Forelimb muscle (tissue), 1 donor: Measurements from ENCODE around the gene ENGASE. TPM values are rescaled to one million over a fixed set of nuclear protein-coding genes. Genes with fewer than 3 reads are reported as not detected.

Experiments used
- DNase-seq: peaks from one replicate; pipeline ENCODE4 v3.0.0-alpha.2; 2013; ENCODE audit warnings: low read depth
- polyA plus RNA-seq: library from polyadenylated mRNA; unstranded; fragments of 120-200 nt; gene quantifications from one replicate; pipeline ENCODE4 v1.2.1, GENCODE V29; 2013; ENCODE audit not compliant: insufficient read length

The ENGASE gene
- polyA plus RNA-seq, 1 donor, result 17.9 TPM

DNA sequence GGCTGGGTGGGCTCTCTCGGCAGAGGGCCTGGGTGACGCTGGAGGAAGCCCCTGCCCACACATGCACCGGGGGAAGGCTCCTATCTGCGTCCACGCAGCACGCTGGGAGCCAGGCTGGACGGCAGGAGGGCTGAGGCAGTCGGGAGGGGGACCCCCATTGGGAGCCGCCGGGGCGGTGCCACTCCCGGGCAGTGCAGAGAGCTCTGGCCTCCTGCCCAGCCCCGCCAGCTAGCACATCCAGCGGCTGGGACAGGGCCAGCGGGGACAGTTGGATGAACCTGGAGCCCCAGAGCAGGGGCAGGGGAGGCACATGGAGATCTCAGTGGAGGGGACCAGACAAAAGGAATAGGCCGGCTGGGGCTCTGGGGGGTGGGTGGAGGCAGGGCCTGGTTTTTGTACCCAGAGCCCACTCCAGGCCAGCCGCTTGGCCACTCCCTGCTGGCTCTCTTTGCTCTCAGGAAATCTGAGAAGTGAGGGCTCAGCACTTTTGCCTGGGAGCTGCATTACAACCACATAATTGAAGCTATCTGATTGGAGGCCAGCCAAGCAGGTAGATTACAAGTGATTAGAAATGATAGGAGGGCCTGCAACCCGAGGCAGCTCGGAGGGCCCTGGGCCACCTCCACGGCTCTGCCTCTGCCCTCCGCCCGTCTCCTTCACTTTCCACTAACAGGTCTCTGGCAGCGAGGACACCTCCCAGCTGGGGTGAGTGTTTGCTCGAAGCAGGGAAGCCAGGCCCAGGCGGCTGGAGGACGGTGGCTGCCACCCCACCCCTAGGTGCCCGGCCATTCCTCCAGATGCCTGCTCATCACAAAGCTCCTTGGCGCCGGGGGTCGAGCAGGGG lies 40.1 kb downstream of the ENGASE start:
- no peak for DNase-seq

DNA sequence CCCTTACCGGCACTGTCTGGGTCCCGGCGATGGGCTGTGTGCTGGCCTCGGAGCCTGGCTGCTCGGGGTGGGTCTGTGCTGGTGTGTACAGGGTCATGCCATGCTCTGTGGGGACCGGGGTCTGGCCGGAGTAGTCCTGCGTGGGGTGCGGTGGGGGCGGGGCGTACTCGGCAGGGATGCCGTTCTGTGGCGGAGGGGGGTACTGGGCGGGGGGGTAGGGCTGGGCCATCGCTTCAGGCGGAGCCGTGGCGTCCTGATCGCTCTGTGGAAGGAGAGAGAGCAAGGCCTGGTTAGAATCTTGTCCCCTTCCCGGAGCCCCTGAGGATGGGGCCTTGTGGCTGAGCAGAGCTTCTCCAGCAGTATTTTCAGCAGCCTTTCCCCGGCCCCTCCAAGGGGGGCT lies 40.9 kb downstream of the ENGASE start:
- DNase-seq, result no peak

DNA sequence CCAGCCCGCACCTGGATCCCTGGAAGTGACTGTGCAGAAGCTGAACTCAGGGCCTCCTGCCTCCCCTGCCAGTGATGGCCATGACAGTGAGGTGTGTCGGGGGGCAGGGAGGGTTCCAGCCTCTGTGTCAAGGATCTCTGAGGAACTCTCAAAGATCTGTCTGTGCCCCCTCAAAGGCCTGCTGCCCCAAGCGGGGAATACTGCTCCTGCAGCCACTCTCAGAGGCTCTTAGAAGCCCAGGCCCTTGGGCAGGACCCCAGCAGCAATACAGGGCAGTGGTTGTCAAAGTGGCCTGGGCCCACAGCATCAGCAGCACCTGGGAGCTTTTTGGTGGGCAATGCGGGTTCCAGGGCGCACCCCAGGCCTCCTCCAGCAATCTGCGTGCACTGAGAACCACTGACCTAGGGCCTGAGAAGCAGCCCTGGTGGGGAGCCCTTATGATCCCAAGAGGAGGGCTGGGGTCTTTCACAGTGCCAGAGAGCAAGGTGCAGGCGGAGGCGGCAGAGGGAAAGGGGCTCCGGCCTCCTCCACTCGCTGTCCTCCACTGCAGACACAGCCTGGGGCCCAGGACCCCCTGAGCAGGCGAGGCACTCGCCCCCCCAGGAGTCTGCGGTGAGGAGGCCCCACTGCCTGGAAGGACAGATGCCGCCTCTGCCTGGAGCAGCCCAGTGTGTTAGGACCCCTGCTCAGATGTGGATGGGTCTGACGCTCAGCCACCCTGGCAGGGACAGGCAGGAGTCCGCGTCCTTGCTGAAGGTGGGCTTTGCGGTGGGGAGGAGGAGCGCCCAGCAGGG lies 42.1 kb downstream of the ENGASE start:
- no peak for DNase-seq

DNA sequence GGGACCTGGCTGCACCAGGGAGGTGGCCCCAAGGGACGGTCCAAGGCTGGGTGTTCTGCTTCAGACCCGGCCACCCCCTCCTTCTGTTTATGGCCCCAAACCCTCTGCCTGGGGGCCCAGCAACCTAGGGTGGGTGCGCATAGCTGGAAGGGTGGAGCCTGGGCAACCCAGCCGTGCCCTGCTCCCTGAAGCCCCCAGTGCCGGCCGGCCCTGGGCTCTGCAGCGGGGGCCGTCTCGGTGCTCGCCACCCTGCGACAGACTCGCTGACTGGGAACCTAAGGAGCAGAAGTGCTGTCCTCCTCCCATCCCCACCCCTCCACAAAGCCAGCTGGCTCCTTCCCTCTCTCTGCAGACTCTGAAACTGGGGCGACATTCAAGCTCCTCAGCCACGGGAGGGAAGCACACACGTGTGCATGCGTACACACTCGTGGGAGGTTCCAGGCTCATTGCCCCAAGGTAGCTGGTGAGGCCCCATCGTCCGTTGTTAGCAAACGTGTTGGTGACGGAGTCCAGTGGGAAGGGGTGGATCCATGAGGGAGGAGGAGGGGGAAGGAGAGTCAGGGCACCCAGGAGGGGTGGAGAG lies 43.4 kb downstream of the ENGASE start:
- DNase-seq, result no peak

DNA sequence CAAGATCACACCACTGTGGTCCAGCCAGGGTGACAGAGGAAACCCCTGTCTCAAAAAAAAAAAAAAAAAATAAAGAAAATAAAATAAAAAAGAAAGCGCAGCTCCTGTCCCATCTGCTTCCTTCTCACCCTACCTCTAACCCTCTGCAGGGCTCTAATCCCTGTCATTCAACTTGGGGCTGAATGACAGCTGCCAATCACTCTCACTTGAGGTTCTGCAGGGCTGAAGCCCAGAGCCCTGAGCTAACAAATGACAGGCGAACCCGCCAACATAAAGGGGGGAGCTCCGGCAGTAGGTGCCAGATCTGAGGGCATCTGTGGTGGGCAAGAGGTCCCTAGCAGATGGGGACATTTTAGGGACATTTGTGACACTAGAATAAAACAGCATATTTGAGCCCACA lies 44.3 kb downstream of the ENGASE start:
- DNase-seq, result no peak

DNA sequence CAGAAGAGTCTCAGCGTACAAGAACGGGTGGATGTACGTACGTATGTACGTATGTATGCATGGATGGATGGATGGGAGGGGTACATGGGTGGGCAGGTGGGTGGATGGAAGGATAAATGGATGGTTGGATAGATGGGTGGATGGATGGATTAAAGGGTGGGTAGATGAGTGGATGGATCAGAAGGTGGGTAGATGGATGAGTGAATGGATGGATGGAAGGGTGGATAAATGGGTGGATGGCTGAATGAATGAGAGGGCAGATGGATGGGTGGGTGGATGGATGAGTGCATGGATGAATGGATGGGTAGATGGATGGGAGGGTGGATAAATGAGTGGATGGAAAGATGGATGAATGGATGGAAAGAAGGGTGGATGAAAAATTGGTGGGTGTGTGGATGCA lies 45.6 kb downstream of the ENGASE start:
- DNase-seq, result no peak

DNA sequence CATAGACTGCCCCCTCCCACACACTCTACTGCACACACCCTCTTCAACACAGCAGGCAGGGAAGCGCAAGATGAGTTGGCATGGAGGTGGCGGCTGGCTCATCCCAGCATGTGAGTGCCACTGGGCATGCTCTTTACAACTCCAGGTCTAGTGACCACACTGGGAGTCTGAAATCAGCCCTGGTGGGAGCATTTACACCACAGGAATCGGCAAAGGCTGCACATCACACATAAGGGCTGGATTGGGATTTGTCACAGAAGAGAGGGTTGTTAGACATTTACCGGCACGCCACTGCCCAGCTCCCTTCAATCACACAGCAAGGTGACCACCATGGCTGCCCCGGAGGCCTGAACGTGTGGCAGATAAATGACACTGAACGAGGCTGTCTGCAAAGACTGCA lies 49.4 kb downstream of the ENGASE start:
- DNase-seq, result no peak

DNA sequence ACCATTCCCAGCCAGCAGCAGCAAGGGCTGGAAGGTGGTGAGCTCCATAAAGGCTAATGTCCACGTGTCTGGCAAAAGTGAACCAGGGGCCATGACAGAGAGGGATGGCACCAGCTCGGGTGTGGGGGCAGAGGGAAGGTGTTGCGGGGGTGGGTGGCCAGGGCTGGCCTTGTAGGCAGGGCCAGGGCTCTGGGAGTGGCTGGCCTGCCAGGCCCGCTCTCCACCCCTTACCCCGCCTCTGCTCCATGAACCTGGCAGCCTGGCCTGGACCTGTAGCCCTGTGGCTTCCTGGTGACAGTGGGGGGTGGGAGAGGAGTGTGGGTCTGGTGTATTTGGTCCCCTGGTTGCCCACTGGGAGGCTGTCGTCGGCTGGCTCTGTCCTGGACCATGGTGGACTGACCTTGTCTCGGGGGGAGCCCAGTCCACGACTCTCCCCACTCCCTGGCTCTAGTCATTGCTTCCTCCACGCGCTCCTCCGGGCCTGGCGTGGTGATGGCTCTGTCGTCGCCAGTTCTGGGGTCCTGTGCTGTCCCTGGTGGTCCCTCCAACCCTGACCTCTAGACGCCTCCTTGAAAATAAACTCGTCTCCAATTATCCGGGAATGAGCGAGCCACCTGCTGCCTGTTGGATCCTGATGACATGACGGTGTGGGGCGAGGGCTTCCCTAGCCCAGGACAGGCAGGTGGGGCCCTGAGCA lies 50.0 kb downstream of the ENGASE start:
- DNase-seq, result no peak

DNA sequence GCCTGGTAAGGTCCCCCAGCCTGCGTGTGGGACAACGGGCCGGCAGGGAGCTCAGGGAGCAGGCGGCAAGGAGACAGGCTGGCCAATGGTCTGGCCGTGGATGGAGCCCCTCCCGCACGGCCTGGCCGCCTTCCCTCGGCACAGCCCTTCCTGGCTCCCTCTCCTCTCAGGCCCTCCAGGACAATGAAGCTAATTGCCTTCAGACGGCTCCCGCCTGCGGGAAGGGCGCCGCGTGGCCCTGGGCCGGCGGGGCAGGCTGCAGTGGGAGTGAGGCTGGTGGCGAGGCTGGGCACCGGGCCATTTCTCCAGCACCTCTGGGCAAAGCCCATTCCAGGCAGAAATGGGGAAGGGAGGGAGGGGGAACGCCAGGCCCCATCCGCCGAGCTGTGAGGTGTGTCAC lies 50.9 kb downstream of the ENGASE start:
- no peak for DNase-seq

DNA sequence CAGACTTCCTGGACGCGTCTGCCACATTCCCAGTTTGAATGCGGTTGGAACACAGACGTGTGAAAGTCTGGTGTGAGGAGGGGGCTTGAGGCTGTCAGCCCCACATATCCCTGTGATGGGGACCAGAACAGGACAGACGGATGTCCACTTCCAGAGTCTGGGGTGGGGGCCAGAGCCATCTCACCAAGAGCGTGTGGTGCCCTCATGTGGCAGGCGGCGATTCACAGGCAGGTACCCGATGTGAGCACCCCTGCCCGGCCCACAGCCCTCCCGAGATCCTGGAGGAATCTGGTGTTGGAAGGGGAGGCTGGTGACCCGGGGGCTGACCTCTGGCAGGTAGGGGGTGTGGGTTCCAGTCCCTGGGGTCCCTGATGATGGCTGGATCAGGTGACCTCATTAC lies 51.5 kb downstream of the ENGASE start:
- DNase-seq, result no peak

DNA sequence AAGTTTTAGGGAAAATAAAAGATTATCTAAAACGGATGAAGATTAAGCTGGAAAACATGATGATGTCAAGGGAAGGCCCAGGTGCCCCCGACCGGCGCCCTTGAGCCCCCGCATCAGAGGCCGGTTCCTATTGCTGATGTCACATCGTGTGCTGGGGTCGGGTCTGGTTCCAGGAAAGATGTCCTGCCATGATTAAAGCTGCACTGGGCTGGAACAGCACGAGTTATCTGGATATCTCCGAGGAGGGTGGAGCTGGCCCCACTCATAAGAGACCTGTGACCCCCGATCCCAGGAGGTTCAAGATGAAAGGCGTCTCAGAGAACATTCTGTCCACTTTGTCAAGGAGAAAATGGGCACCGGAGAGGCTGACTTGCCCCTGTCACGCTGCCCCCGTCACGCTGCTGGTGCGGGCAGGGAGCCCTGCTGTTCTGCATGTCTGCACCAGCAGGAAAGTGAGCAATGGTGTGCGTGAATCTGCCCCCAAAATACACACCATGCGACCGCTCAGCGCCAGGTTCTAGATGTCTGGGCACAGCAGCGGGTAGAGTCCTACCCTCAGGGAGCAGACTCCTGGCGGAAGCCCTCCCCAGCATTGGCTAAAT lies 53.0 kb downstream of the ENGASE start:
- DNase-seq, result no peak

DNA sequence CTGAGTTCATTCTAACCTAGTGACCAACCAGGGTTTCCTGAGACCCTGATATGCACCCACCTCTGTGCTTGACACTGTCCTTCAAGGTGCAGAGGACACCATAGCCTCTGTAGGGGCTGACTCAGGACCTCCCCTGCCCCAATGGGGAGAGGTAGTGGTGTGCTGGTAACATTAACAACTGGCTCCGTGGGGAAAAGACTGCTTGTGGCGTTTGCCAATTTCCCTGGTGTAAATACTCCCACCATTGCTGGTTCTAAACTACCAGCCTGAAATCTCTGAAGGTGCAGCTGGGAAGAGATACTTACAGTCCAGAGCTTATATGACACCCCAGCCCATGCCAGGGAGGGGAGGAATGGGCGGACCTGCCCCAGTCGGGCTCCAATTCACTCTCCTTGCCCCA lies 54.9 kb downstream of the ENGASE start:
- DNase-seq, result no peak

DNA sequence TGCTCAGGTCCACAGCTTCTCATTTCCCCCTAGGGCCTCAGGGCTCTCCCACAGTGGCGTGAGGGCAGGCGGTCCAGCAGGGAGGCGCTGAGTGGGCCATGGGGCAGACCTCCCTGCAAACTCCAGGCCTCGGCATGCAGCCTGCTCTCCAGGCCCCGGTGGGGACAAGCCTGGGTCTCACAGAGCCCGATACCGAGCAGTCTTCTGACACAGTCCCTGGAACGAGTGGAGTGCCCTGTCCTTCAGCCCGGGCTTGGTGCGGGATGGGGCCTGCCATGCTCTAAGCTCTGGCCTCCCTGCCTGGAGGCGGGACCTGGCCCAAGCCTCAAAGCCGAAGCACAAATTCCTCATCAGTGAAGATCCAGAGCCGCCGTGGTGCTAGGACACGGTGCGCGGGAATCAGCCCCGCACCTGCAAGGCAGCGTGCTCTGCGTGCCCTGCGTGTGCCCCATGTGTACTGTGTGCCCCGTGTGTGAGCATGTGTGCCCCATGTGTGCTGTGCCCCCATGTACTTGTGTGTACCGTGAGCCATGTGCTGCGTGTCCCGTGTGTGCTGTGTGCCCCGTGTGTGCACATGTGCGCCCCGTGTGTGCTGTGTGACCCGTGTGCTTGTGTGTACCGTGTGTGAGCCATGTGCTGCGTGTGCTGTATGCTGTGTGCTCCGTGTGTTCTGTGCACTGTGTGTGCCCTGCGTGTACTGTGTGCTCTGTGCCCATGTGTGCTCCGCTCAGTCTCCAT lies 56.1 kb downstream of the ENGASE start:
- DNase-seq, result no peak

DNA sequence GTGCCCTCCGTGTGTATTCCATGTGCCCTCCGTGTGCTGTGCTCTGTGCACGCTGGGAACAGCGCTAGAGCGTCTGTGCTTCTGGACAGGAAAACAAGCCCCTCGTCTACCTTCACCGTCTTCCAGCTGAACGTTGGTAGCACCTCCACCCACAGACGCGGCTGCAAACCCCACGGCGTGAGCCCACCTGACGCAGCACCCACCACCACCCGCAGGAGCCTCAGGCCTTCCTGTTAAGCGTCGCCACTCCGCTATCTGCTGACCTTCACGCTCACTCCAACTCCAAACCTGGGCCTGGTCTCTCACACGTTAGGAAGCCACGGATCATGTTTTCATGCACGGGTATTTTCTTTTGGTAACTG lies 56.6 kb downstream of the ENGASE start:
- DNase-seq, result no peak

DNA sequence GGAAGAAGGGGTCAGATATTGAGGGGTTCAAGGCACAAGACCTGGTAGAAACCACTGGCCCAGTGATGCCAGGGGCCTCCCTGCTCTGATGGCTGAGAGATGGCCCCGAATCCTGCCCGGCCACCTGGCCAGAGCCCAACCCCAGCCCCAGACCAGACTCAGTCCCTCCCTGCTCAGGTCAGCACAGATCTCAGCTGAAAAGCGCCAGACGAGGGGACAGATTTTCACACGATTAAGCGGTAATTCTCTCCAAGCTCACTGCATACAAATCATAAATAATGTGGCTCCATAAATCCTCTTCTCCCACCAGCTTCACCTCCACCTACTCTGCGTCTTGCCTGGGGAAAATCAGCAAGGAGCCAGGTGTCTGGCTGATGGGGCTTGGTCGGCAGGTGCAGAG lies 57.1 kb downstream of the ENGASE start:
- no peak for DNase-seq

DNA sequence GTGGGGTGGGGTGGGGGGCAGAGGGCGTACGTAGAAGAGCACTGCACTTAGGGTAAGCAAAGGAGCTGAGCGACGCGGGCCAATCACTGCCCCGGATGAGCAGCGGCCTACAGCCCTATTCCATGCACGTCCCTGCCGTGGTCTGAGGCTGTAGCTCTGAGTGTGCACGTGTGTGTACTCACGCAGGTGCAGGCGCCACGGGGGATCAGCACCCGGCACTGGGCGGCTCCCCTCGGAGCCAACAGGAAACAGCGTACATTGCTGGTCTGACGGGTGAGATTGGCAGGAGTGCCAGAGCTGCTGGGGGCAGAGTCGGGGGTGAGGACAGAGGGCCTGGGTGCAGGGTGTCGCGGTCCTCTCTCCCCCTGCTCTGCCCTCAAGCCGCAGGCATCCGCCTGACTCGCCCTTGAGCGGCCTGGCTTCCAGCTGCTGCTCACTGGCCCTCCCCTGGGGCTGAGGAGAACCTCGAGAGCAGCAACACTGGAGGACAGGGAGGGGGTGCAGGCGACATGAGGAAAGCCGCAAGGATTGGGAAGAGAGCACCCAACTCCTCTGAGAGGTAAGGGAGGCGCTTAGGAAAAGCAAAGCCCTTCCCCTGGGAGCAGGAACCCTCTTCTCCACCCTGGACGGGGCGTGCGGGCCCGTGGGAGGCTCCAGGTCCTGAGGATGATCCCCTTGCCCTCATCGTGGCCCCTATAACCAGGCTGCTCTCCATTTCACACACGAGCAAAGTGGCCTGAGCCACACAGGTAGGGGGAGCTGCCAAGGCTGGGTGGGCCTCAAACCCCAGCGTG lies 57.8 kb downstream of the ENGASE start:
- DNase-seq, result no peak

DNA sequence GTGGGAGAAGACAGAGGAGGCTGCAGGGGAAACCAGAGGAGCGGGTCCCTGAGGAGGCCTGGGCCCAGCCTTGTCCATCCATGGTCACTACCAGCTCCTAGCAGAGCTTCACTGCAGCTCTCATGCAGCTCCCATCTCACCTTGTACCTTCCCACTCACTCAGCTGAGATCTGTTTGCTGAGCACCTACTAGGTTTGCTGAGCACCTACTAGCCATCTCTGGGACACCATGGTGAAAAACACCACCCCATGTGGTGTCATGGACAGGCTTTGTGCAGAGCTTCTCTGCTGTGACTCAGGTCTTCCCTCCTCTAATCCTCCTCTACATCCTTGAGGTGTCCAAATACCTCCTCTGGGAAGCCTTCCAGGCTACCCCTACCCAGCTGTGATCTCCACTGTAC lies 58.6 kb downstream of the ENGASE start:
- DNase-seq, result no peak

DNA sequence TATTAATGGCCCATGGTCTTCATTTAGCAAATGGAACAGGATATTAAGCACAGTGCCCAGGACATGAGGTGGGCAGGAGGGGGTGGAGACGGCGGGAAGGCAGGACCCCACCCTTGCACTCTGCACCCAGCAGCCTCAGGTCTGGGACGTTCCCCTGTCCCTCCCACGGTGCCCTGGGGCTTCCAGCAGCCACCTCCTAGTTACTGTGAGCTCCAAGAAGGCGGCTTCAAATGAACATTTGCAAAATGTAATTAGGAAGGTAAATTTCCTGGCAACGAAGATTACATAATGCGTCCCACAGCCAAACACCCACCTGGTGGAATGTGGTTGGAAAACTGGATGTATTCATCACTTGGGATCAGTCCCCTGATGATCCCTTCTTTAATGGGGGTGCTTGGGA lies 59.4 kb downstream of the ENGASE start:
- DNase-seq, result no peak

DNA sequence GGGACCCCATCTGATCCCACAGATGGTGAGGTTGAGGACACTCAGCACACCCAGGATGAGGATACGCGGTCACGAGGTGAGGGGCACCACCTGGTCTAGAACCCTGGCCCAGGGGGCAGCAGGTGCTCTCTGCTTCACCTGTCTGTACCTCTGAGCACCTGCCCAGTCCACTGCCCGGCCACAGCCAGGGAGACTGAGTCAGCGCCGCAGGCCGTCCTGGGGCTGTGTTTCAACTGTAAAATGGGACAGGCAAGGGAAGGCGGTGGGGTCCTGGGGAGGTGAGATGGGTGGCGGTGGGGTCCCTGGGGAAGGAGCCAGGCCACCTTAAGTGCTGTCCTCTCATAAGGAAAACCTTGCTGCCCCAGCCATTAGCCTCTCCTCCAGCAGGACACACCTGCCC lies 60.4 kb downstream of the ENGASE start:
- no peak for DNase-seq
